Measurements from ENCODE around the gene DHX35. TPM values are rescaled to one million over a fixed set of nuclear protein-coding genes. Genes with fewer than 3 reads are reported as not detected.

Gene DHX35
- total RNA-seq, 4 donors from 2014 or later: 4.4 to 14.7 (median 10.8) TPM

GRCh38 chr20:39081255-39081654 is 119.1 kb downstream of the DHX35 start:
- TF ChIP-seq CTCF (IDR thresholded peaks at IDR 0.05) (peak; percentile 82 to 94 (median 85)), POLR2A (IDR thresholded peaks at IDR 0.05) (no peak)
- no peak overlapping the region for H3K27ac ChIP-seq
- intact Hi-C loops (cut with DNase I): no loop called here
- H3K4me1 ChIP-seq: no peaks in the 10 kb centered on the region
- H3K27me3 ChIP-seq: peaks cover 0 to 65% (median 0%) of the 10 kb centered on the region in 4 donors
- H3K4me3 ChIP-seq: no peak overlapping the region
- H3K36me3 ChIP-seq: no peaks in the 10 kb centered on the region
- no peak for DNase-seq
- WGBS, 2 donors: 10 to 12% methylated on average over 5 of the region's 5 CpGs
- H3K9me3 ChIP-seq: peaks cover 0 to 8% (median 0%) of the 10 kb centered on the region in 3 donors

GRCh38 chr20:39082622-39083398 is 120.7 kb downstream of the DHX35 start:
- TF ChIP-seq POLR2A (IDR thresholded peaks at IDR 0.05): no peak
- no peak for TF ChIP-seq CTCF (IDR thresholded peaks at IDR 0.05)
- Histone ChIP-seq H3K27ac (no peak overlapping the region), H3K4me1 (no peaks in the 10 kb centered on the region), H3K9me3 (peaks cover 0 to 8% (median 0%) of the 10 kb centered on the region in 3 donors), H3K4me3 (no peak overlapping the region), H3K36me3 (no peaks in the 10 kb centered on the region), H3K27me3 (peaks cover 0 to 50% (median 0%) of the 10 kb centered on the region in 4 donors)
- DNase-seq: no peak
- WGBS, 2 donors: 39 to 68% methylated on average over 7 to 8 of the region's 8 CpGs
- intact Hi-C loops (cut with DNase I): no loop called here

- H3K4me1 ChIP-seq: no peaks in the 10 kb centered on the region
- H3K36me3 ChIP-seq: no peaks in the 10 kb centered on the region
- TF ChIP-seq POLR2A (IDR thresholded peaks at IDR 0.05): no peak
- no peak for TF ChIP-seq CTCF (IDR thresholded peaks at IDR 0.05)
- intact Hi-C loops (cut with DNase I): no loop called here
- no peak overlapping the region for H3K4me3 ChIP-seq
- no peak overlapping the region for H3K27ac ChIP-seq
- DNase-seq: no peak
- 67 to 68% methylated on average over 3 of the region's 6 CpGs for WGBS, 2 donors
- peaks cover 0 to 8% (median 0%) of the 10 kb centered on the region in 3 donors for H3K9me3 ChIP-seq
- H3K27me3 ChIP-seq: peaks cover 0 to 43% (median 0%) of the 10 kb centered on the region in 4 donors
Observed at GRCh38 chr20:39083761-39084160, 121.6 kb downstream of the DHX35 start.

- H3K9me3 ChIP-seq: peaks cover 0 to 8% (median 0%) of the 10 kb centered on the region in 3 donors
- H3K27ac ChIP-seq: no peak overlapping the region
- DNase-seq: no peak
- H3K36me3 ChIP-seq: no peaks in the 10 kb centered on the region
- peaks cover 0 to 32% (median 0%) of the 10 kb centered on the region in 4 donors for H3K27me3 ChIP-seq
- WGBS, 2 donors: 38 to 88% methylated on average over 1 of the region's 1 CpG
- intact Hi-C loops (cut with DNase I): no loop called here
- H3K4me3 ChIP-seq: no peak overlapping the region
- TF ChIP-seq POLR2A (IDR thresholded peaks at IDR 0.05) (no peak), CTCF (IDR thresholded peaks at IDR 0.05) (no peak)
- no peaks in the 10 kb centered on the region for H3K4me1 ChIP-seq
Observed at GRCh38 chr20:39089029-39089428, 126.9 kb downstream of the DHX35 start.

Small RNAs within 50 kb of the gene (small RNA-seq; reads per million reads assigned to genes)
- gene AL023803.1: 0 to 0.18 (median 0) reads per million in 4 donors

Other genes starting within 250 kb of the DHX35 start
- not detected for gene SLC32A1, start 237.9 kb upstream of the DHX35 start, total RNA-seq
- 10 to 100 TPM in 1 of 4 donors, 1 to 10 TPM in 3; 7.0 to 12.2 (median 8.9) TPM for gene ACTR5, start 213.9 kb upstream of the DHX35 start, total RNA-seq
- gene PPP1R16B, start 156.6 kb upstream of the DHX35 start, total RNA-seq: 1 to 10 TPM in 3 of 4 donors, under 1 TPM in 1; 0.99 to 6.7 (median 3.6) TPM
- gene FAM83D, start 35.9 kb upstream of the DHX35 start, total RNA-seq: 100 to 1,000 TPM in 1 of 4 donors, 10 to 100 TPM in 3; 53.8 to 105 (median 81.9) TPM

Measured in esophagus squamous epithelium (tissue), 5 donors.